ENCODE data around the gene EPPIN. TPM values are rescaled to one million over a fixed set of nuclear protein-coding genes. Genes with fewer than 3 reads are reported as not detected.

The EPPIN gene
- polyA plus RNA-seq, 2 donors: not detected

DNA sequence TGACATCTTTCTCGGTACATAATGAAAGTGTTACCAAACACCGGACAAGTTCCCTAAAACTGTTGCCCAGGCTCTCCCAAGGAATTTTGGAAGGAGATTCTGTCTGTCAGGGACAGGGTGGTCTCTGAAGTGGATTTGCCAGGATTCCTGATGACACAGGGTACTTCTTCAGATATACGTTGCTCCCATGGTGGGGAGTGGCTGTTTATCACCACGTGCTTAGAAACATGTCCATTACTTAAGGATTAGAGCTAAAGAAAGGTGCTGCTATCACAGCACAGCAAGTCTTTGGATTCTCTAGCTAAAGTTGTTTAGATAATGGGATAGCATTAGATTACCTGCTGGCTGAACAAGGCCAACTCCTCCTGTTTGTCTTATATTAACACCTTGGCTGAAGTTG lies 38.1 kb downstream of the EPPIN start:
- 54 to 75% methylated on average over 4 of the region's 4 CpGs for WGBS, 2 donors
- Histone ChIP-seq H3K4me1 (ENCODE audit: control insufficient read depth in 2 of 2, insufficient read depth in 2 of 2, low read length in 1 of 2) (no peaks in the 10 kb centered on the region), H3K4me3 (ENCODE audit: low read depth in 1 of 2, low read length in 2 of 2) (no peak overlapping the region), H3K36me3 (ENCODE audit: control insufficient read depth in 2 of 2, insufficient read depth in 2 of 2, low read length in 1 of 2) (no peaks in the 10 kb centered on the region), H3K9me3 (ENCODE audit: control insufficient read depth in 2 of 2, insufficient read depth in 1 of 2, low read depth in 1 of 2, low read length in 1 of 2) (no peaks in the 10 kb centered on the region), H3K27ac (ENCODE audit: low read depth in 2 of 2, low read length in 1 of 2) (no peak overlapping the region), H3K27me3 (ENCODE audit: control insufficient read depth in 1 of 2, insufficient read depth in 2 of 2, low read length in 2 of 2) (no peaks in the 10 kb centered on the region)

GRCh38 chr20:45508068-45508886 lies 38.9 kb downstream of the EPPIN start:
- no peak overlapping the region for H3K4me3 ChIP-seq (ENCODE audit: low read depth in 1 of 2, low read length in 2 of 2)
- 65 to 77% methylated on average over 7 of the region's 7 CpGs for WGBS, 2 donors
- H3K9me3 ChIP-seq (ENCODE audit: control insufficient read depth in 2 of 2, insufficient read depth in 1 of 2, low read depth in 1 of 2, low read length in 1 of 2): peaks cover 0 to 1% of the 10 kb centered on the region in 2 donors
- H3K27me3 ChIP-seq (ENCODE audit: control insufficient read depth in 1 of 2, insufficient read depth in 2 of 2, low read length in 2 of 2): no peaks in the 10 kb centered on the region
- no peaks in the 10 kb centered on the region for H3K4me1 ChIP-seq (ENCODE audit: control insufficient read depth in 2 of 2, insufficient read depth in 2 of 2, low read length in 1 of 2)
- no peak overlapping the region for H3K27ac ChIP-seq (ENCODE audit: low read depth in 2 of 2, low read length in 1 of 2)
- no peaks in the 10 kb centered on the region for H3K36me3 ChIP-seq (ENCODE audit: control insufficient read depth in 2 of 2, insufficient read depth in 2 of 2, low read length in 1 of 2)

DNA sequence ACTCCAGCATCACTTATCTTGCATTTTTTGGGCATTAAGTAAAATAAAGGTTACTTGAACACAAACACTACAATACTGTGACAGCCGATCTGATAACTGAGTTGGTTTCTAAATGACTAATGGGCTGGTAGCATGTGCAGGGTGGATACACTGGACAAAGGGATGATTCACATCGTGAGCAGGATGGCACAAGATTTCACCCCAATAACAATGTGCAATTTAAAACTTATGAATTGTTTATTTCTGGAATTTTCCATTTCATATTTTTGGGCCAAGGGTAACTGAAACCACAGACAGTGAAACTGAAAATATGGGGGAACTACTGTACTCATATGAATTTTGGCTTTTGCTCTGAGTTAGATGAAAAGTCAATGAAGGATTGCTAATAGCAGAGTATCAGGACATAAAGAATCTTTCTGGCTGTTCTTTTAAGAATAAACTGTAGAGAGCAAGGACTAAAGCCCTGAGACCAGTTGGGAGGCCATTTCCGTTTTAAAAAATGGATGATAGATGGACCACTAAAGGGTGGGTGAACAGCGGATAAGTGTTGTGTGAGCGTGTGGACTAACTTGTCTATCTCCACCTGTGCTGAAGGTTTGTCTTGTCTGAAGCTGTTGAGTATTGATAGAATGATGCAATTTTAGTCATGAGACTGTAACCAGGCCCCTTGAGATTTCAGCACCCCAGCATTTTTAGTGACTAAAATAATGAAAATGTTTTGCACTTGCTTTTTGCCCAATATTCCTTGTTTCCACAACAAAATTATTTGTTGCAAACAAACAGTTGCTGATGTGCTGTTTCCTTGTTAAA lies 40.0 kb downstream of the EPPIN start:
- WGBS, 2 donors: 72 to 79% methylated on average over 5 of the region's 5 CpGs
- Histone ChIP-seq H3K4me1 (ENCODE audit: control insufficient read depth in 2 of 2, insufficient read depth in 2 of 2, low read length in 1 of 2) (no peaks in the 10 kb centered on the region), H3K27me3 (ENCODE audit: control insufficient read depth in 1 of 2, insufficient read depth in 2 of 2, low read length in 2 of 2) (no peaks in the 10 kb centered on the region), H3K9me3 (ENCODE audit: control insufficient read depth in 2 of 2, insufficient read depth in 1 of 2, low read depth in 1 of 2, low read length in 1 of 2) (peaks cover 0 to 3% of the 10 kb centered on the region in 2 donors), H3K27ac (ENCODE audit: low read depth in 2 of 2, low read length in 1 of 2) (no peak overlapping the region), H3K4me3 (ENCODE audit: low read depth in 1 of 2, low read length in 2 of 2) (no peak overlapping the region), H3K36me3 (ENCODE audit: control insufficient read depth in 2 of 2, insufficient read depth in 2 of 2, low read length in 1 of 2) (no peaks in the 10 kb centered on the region)

- Histone ChIP-seq H3K4me1 (ENCODE audit: control insufficient read depth in 2 of 2, insufficient read depth in 2 of 2, low read length in 1 of 2) (no peaks in the 10 kb centered on the region), H3K36me3 (ENCODE audit: control insufficient read depth in 2 of 2, insufficient read depth in 2 of 2, low read length in 1 of 2) (no peaks in the 10 kb centered on the region), H3K4me3 (ENCODE audit: low read depth in 1 of 2, low read length in 2 of 2) (no peak overlapping the region), H3K27me3 (ENCODE audit: control insufficient read depth in 1 of 2, insufficient read depth in 2 of 2, low read length in 2 of 2) (no peaks in the 10 kb centered on the region), H3K27ac (ENCODE audit: low read depth in 2 of 2, low read length in 1 of 2) (no peak overlapping the region), H3K9me3 (ENCODE audit: control insufficient read depth in 2 of 2, insufficient read depth in 1 of 2, low read depth in 1 of 2, low read length in 1 of 2) (peaks cover 0 to 3% of the 10 kb centered on the region in 2 donors)
- whole genome bisulfite sequencing, 2 donors: 80 to 84% methylated on average over 2 of the region's 2 CpGs
Measured at GRCh38 chr20:45506398-45506797, 40.8 kb downstream of the EPPIN start.

- H3K36me3 ChIP-seq (ENCODE audit: control insufficient read depth in 2 of 2, insufficient read depth in 2 of 2, low read length in 1 of 2): no peaks in the 10 kb centered on the region
- peaks cover 0 to 3% of the 10 kb centered on the region in 2 donors for H3K9me3 ChIP-seq (ENCODE audit: control insufficient read depth in 2 of 2, insufficient read depth in 1 of 2, low read depth in 1 of 2, low read length in 1 of 2)
- H3K27me3 ChIP-seq (ENCODE audit: control insufficient read depth in 1 of 2, insufficient read depth in 2 of 2, low read length in 2 of 2): peaks cover 0 to 3% of the 10 kb centered on the region in 2 donors
- H3K4me3 ChIP-seq (ENCODE audit: low read depth in 1 of 2, low read length in 2 of 2): no peak overlapping the region
- H3K27ac ChIP-seq (ENCODE audit: low read depth in 2 of 2, low read length in 1 of 2): no peak overlapping the region
- no peaks in the 10 kb centered on the region for H3K4me1 ChIP-seq (ENCODE audit: control insufficient read depth in 2 of 2, insufficient read depth in 2 of 2, low read length in 1 of 2)
- WGBS, 2 donors: 43 to 49% methylated on average over 2 of the region's 2 CpGs
Measured at GRCh38 chr20:45503403-45503802, 43.8 kb downstream of the EPPIN start.

DNA sequence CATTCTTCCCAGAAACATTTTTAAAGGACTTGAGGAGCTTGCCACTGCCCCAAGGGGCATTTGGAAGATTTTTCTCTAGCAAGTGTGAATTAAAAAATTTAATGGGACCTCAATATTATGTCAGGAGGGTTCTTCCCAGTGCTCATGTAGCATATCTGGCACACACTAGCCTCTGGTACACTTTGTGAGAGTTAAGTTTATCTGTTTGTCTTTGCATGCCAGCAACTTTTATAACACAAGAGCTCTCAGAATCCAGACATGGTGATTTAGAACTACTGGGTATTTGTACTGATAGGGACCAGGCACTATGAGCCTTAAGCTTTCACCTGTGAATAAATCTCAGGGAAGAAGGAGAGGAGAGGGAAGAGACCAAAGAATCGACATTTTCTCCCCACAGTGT lies 44.6 kb downstream of the EPPIN start:
- Histone ChIP-seq H3K9me3 (ENCODE audit: control insufficient read depth in 2 of 2, insufficient read depth in 1 of 2, low read depth in 1 of 2, low read length in 1 of 2) (peaks cover 0 to 3% of the 10 kb centered on the region in 2 donors), H3K27ac (ENCODE audit: low read depth in 2 of 2, low read length in 1 of 2) (no peak overlapping the region), H3K27me3 (ENCODE audit: control insufficient read depth in 1 of 2, insufficient read depth in 2 of 2, low read length in 2 of 2) (peaks cover 0 to 3% of the 10 kb centered on the region in 2 donors), H3K4me3 (ENCODE audit: low read depth in 1 of 2, low read length in 2 of 2) (no peak overlapping the region), H3K36me3 (ENCODE audit: control insufficient read depth in 2 of 2, insufficient read depth in 2 of 2, low read length in 1 of 2) (no peaks in the 10 kb centered on the region), H3K4me1 (ENCODE audit: control insufficient read depth in 2 of 2, insufficient read depth in 2 of 2, low read length in 1 of 2) (no peaks in the 10 kb centered on the region)
- 41 to 76% methylated on average over 1 of the region's 1 CpG for WGBS, 2 donors

- no peaks in the 10 kb centered on the region for H3K4me1 ChIP-seq (ENCODE audit: control insufficient read depth in 2 of 2, insufficient read depth in 2 of 2, low read length in 1 of 2)
- H3K27me3 ChIP-seq (ENCODE audit: control insufficient read depth in 1 of 2, insufficient read depth in 2 of 2, low read length in 2 of 2): peaks cover 0 to 3% of the 10 kb centered on the region in 2 donors
- no peaks in the 10 kb centered on the region for H3K36me3 ChIP-seq (ENCODE audit: control insufficient read depth in 2 of 2, insufficient read depth in 2 of 2, low read length in 1 of 2)
- H3K9me3 ChIP-seq (ENCODE audit: control insufficient read depth in 2 of 2, insufficient read depth in 1 of 2, low read depth in 1 of 2, low read length in 1 of 2): peaks cover 0 to 3% of the 10 kb centered on the region in 2 donors
- no peak overlapping the region for H3K27ac ChIP-seq (ENCODE audit: low read depth in 2 of 2, low read length in 1 of 2)
- H3K4me3 ChIP-seq (ENCODE audit: low read depth in 1 of 2, low read length in 2 of 2): no peak overlapping the region
- 66 to 74% methylated on average over 1 of the region's 1 CpG for WGBS, 2 donors
Measured at GRCh38 chr20:45501600-45501999, 45.6 kb downstream of the EPPIN start.

DNA sequence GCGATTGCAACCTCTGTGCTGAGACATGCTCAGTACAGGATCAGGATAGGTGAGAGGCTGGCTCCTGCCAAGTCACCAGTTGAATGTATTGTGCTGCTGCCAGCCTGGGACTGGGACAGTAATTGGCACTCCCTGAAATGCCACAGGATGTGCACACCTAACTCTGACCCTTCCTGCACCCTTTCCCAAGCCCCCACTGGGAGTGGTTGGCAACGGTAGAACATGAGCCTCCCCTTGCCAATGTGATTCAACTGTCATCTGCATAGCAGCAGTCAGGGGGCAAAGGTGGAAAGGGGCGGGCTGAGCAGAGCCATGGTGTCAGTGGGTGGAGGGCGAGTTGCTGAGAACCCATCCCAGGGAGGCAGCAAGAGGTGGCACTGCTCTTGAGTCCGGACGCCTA lies 47.2 kb downstream of the EPPIN start:
- peaks cover 0 to 3% of the 10 kb centered on the region in 2 donors for H3K9me3 ChIP-seq (ENCODE audit: control insufficient read depth in 2 of 2, insufficient read depth in 1 of 2, low read depth in 1 of 2, low read length in 1 of 2)
- peaks cover 0 to 3% of the 10 kb centered on the region in 2 donors for H3K27me3 ChIP-seq (ENCODE audit: control insufficient read depth in 1 of 2, insufficient read depth in 2 of 2, low read length in 2 of 2)
- H3K36me3 ChIP-seq (ENCODE audit: control insufficient read depth in 2 of 2, insufficient read depth in 2 of 2, low read length in 1 of 2): no peaks in the 10 kb centered on the region
- H3K4me3 ChIP-seq (ENCODE audit: low read depth in 1 of 2, low read length in 2 of 2): no peak overlapping the region
- WGBS, 2 donors: 67 to 70% methylated on average over 6 of the region's 6 CpGs
- no peak overlapping the region for H3K27ac ChIP-seq (ENCODE audit: low read depth in 2 of 2, low read length in 1 of 2)
- no peaks in the 10 kb centered on the region for H3K4me1 ChIP-seq (ENCODE audit: control insufficient read depth in 2 of 2, insufficient read depth in 2 of 2, low read length in 1 of 2)

GRCh38 chr20:45497971-45498494 lies 49.2 kb downstream of the EPPIN start:
- Histone ChIP-seq H3K27me3 (ENCODE audit: control insufficient read depth in 1 of 2, insufficient read depth in 2 of 2, low read length in 2 of 2) (peaks cover 0 to 3% of the 10 kb centered on the region in 2 donors), H3K4me3 (ENCODE audit: low read depth in 1 of 2, low read length in 2 of 2) (no peak overlapping the region), H3K4me1 (ENCODE audit: control insufficient read depth in 2 of 2, insufficient read depth in 2 of 2, low read length in 1 of 2) (no peaks in the 10 kb centered on the region), H3K27ac (ENCODE audit: low read depth in 2 of 2, low read length in 1 of 2) (no peak overlapping the region), H3K9me3 (ENCODE audit: control insufficient read depth in 2 of 2, insufficient read depth in 1 of 2, low read depth in 1 of 2, low read length in 1 of 2) (no peaks in the 10 kb centered on the region), H3K36me3 (ENCODE audit: control insufficient read depth in 2 of 2, insufficient read depth in 2 of 2, low read length in 1 of 2) (no peaks in the 10 kb centered on the region)
- 74 to 77% methylated on average over 3 of the region's 3 CpGs for WGBS, 2 donors
